ENCODE measurements around the gene ITFG2. TPM values are rescaled to one million over a fixed set of nuclear protein-coding genes. Genes with fewer than 3 reads are reported as not detected.

The ITFG2 gene
- total and polyA plus RNA-seq, 2 experiments from 2014 or later, result 17.3 to 32.6 TPM

DNA sequence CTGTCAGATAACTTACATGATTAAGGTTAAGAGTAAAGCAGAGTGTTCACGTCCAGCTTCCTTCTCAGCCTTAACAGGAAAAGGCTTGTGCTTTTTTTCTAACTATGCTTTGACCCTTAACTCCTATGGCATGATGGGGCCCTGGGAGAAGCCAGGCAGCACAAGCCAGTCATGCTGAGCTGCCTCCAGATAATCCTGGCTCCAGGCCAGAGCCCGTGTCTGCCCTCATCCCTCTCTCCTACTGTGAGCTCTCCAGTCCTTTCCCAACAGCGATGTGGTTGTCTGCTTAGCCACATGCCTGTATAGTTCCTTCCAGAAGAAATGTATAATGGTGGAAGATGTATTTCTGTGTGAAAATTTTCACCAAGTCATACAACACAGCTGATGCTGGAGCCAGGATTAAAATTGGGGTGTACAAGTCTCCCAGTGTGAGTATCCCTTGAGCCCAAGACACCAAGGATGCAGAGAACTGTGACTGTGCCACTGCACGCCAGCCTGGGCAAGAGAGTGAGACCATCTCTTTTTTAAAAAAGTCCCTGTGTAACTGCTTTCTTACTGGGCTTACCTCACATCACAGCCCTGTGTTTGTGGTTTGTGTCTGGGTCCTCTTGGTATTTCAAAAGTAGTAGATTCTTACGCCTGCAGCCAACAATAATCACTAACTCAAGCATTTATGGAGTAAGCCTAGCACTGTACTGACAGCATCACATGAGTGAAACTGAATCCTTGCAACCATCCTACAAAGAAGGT is 7.9 kb upstream of the ITFG2 start:
- H3K4me1 Mint-ChIP-seq, result no peaks in the 10 kb centered on the region
- Histone ChIP-seq H3K9me2 (ENCODE audit: insufficient read depth) (no peaks in the 10 kb centered on the region), H3K36me3 (ENCODE audit: insufficient read depth) (peaks cover 63% of the 10 kb centered on the region), H3K27ac (ENCODE audit: low read depth) (0 out of 2 replicates have a peak overlapping the region, but pooled peaks have one; percentile 32), H3F3A (replicated peaks; ENCODE audit: low read depth) (peaks cover 57% of the 10 kb centered on the region), H3K4me3 (no peak overlapping the region), H2AFZ (no peak overlapping the region), H3K4me1 (ENCODE audit: insufficient read depth) (no peaks in the 10 kb centered on the region), H3K79me2 (replicated peaks; ENCODE audit: insufficient read depth) (peaks cover 2% of the 10 kb centered on the region; the same call in 1 of the 2 replicates), H3K27me3 (ENCODE audit: insufficient read depth) (no peaks in the 10 kb centered on the region), H4K20me1 (replicated peaks; ENCODE audit: insufficient read depth) (peaks cover 19% of the 10 kb centered on the region), H3K4me2 (no peak overlapping the region)
- DNase-seq (ENCODE audit: low spot score) (no peak), ATAC-seq (no peak)
- peaks cover 6% of the 10 kb centered on the region for H3K27me3 Mint-ChIP-seq (ENCODE audit: insufficient read depth, low read depth, poor library complexity)
- H3K9me3 Mint-ChIP-seq, result no peaks in the 10 kb centered on the region
- no peak overlapping the region; the same call in 2 of the 3 replicates for H3K4me3 Mint-ChIP-seq
- peaks cover 70% of the 10 kb centered on the region for H3K36me3 Mint-ChIP-seq (ENCODE audit: low read depth)
- no peak overlapping the region for H3K27ac Mint-ChIP-seq
- TF ChIP-seq, protein P1, sequence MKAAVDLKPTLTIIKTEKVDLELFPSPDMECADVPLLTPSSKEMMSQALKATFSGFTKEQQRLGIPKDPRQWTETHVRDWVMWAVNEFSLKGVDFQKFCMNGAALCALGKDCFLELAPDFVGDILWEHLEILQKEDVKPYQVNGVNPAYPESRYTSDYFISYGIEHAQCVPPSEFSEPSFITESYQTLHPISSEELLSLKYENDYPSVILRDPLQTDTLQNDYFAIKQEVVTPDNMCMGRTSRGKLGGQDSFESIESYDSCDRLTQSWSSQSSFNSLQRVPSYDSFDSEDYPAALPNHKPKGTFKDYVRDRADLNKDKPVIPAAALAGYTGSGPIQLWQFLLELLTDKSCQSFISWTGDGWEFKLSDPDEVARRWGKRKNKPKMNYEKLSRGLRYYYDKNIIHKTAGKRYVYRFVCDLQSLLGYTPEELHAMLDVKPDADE (IDR thresholded peaks at IDR 0.05), result no peak
- no peak for TF ChIP-seq EZH2phosphoT487 (IDR thresholded peaks at IDR 0.05; ENCODE audit: unreplicated experiment)
- TF ChIP-seq ZNF114 (CRISPR knock-in tag; IDR thresholded peaks at IDR 0.05), result no peak
- no peak for TF ChIP-seq JUNB (IDR thresholded peaks at IDR 0.05; ENCODE audit: unreplicated experiment)
- TF ChIP-seq, protein P2, sequence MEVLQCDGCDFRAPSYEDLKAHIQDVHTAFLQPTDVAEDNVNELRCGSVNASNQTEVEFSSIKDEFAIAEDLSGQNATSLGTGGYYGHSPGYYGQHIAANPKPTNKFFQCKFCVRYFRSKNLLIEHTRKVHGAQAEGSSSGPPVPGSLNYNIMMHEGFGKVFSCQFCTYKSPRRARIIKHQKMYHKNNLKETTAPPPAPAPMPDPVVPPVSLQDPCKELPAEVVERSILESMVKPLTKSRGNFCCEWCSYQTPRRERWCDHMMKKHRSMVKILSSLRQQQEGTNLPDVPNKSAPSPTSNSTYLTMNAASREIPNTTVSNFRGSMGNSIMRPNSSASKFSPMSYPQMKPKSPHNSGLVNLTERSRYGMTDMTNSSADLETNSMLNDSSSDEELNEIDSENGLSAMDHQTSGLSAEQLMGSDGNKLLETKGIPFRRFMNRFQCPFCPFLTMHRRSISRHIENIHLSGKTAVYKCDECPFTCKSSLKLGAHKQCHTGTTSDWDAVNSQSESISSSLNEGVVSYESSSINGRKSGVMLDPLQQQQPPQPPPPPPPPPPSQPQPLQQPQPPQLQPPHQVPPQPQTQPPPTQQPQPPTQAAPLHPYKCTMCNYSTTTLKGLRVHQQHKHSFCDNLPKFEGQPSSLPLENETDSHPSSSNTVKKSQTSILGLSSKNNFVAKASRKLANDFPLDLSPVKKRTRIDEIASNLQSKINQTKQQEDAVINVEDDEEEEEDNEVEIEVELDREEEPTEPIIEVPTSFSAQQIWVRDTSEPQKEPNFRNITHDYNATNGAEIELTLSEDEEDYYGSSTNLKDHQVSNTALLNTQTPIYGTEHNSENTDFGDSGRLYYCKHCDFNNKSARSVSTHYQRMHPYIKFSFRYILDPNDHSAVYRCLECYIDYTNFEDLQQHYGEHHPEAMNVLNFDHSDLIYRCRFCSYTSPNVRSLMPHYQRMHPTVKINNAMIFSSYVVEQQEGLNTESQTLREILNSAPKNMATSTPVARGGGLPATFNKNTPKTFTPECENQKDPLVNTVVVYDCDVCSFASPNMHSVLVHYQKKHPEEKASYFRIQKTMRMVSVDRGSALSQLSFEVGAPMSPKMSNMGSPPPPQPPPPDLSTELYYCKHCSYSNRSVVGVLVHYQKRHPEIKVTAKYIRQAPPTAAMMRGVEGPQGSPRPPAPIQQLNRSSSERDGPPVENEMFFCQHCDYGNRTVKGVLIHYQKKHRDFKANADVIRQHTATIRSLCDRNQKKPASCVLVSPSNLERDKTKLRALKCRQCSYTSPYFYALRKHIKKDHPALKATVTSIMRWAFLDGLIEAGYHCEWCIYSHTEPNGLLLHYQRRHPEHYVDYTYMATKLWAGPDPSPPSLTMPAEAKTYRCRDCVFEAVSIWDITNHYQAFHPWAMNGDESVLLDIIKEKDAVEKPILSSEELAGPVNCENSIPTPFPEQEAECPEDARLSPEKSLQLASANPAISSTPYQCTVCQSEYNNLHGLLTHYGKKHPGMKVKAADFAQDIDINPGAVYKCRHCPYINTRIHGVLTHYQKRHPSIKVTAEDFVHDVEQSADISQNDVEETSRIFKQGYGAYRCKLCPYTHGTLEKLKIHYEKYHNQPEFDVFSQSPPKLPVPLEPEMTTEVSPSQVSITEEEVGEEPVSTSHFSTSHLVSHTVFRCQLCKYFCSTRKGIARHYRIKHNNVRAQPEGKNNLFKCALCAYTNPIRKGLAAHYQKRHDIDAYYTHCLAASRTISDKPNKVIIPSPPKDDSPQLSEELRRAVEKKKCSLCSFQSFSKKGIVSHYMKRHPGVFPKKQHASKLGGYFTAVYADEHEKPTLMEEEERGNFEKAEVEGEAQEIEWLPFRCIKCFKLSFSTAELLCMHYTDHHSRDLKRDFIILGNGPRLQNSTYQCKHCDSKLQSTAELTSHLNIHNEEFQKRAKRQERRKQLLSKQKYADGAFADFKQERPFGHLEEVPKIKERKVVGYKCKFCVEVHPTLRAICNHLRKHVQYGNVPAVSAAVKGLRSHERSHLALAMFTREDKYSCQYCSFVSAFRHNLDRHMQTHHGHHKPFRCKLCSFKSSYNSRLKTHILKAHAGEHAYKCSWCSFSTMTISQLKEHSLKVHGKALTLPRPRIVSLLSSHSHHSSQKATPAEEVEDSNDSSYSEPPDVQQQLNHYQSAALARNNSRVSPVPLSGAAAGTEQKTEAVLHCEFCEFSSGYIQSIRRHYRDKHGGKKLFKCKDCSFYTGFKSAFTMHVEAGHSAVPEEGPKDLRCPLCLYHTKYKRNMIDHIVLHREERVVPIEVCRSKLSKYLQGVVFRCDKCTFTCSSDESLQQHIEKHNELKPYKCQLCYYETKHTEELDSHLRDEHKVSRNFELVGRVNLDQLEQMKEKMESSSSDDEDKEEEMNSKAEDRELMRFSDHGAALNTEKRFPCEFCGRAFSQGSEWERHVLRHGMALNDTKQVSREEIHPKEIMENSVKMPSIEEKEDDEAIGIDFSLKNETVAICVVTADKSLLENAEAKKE (CRISPR knock-in tag; IDR thresholded peaks at IDR 0.05), result no peak
- no peak for TF ChIP-seq STAT1 (IDR thresholded peaks at IDR 0.05; ENCODE audit: unreplicated experiment)
- TF ChIP-seq, protein P3, sequence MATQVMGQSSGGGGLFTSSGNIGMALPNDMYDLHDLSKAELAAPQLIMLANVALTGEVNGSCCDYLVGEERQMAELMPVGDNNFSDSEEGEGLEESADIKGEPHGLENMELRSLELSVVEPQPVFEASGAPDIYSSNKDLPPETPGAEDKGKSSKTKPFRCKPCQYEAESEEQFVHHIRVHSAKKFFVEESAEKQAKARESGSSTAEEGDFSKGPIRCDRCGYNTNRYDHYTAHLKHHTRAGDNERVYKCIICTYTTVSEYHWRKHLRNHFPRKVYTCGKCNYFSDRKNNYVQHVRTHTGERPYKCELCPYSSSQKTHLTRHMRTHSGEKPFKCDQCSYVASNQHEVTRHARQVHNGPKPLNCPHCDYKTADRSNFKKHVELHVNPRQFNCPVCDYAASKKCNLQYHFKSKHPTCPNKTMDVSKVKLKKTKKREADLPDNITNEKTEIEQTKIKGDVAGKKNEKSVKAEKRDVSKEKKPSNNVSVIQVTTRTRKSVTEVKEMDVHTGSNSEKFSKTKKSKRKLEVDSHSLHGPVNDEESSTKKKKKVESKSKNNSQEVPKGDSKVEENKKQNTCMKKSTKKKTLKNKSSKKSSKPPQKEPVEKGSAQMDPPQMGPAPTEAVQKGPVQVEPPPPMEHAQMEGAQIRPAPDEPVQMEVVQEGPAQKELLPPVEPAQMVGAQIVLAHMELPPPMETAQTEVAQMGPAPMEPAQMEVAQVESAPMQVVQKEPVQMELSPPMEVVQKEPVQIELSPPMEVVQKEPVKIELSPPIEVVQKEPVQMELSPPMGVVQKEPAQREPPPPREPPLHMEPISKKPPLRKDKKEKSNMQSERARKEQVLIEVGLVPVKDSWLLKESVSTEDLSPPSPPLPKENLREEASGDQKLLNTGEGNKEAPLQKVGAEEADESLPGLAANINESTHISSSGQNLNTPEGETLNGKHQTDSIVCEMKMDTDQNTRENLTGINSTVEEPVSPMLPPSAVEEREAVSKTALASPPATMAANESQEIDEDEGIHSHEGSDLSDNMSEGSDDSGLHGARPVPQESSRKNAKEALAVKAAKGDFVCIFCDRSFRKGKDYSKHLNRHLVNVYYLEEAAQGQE (IDR thresholded peaks at IDR 0.05; ENCODE audit: unreplicated experiment), result no peak
- no peak for TF ChIP-seq POLR2AphosphoS5 (IDR thresholded peaks at IDR 0.05; ENCODE audit: low read depth)
- TF ChIP-seq, protein P4, sequence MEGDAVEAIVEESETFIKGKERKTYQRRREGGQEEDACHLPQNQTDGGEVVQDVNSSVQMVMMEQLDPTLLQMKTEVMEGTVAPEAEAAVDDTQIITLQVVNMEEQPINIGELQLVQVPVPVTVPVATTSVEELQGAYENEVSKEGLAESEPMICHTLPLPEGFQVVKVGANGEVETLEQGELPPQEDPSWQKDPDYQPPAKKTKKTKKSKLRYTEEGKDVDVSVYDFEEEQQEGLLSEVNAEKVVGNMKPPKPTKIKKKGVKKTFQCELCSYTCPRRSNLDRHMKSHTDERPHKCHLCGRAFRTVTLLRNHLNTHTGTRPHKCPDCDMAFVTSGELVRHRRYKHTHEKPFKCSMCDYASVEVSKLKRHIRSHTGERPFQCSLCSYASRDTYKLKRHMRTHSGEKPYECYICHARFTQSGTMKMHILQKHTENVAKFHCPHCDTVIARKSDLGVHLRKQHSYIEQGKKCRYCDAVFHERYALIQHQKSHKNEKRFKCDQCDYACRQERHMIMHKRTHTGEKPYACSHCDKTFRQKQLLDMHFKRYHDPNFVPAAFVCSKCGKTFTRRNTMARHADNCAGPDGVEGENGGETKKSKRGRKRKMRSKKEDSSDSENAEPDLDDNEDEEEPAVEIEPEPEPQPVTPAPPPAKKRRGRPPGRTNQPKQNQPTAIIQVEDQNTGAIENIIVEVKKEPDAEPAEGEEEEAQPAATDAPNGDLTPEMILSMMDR (conservative IDR thresholded peaks at IDR 0.05; ENCODE audit: low read depth in 2 of 2), result no peak
- no peak for TF ChIP-seq EZH2 (IDR thresholded peaks at IDR 0.05; ENCODE audit: low read depth, unreplicated experiment)
- TF ChIP-seq NANOG (IDR thresholded peaks at IDR 0.05; ENCODE audit: borderline replicate concordance), result no peak
- no peak for TF ChIP-seq CREB1 (CRISPR knock-in tag; IDR thresholded peaks at IDR 0.05; ENCODE audit: low read depth)

Data from GM23338 (cell line).